ENCODE data around the gene F2RL1.
"Not testable (repeated sequence)": the region's sequence is repeated elsewhere in the genome, so short reads cannot be mapped to it uniquely, and the experiment has no call there.

F2RL1 gene

DNA sequence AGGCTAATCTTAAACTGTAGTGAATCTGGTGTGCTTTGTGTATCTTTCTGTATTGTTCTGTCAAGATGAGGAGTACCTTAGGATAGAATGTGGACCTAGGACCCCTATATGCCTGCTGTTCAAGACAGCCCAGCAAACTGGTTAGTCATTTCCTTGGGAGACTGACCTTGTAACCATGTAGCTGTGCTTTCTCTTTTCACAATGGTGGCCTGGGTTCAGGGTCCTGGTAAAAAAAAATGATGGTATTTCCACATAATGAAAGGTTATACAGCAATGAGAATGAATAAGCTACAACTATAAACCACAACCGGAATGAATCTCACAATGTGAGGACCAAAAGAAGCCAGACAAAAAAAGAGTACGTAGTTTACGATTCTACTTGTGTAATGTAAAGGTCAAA is 36.4 kb upstream of the F2RL1 start:
- in situ Hi-C loops (cut with HindIII; ENCODE audit: low sequenced_read_pairs): no loop called here
- DNase-seq (ENCODE audit: low read depth, low spot score): peak; percentile 71
- no peak overlapping the region for H3K4me3 ChIP-seq (ENCODE audit: low read depth, low read length)
- TF ChIP-seq, protein P1, sequence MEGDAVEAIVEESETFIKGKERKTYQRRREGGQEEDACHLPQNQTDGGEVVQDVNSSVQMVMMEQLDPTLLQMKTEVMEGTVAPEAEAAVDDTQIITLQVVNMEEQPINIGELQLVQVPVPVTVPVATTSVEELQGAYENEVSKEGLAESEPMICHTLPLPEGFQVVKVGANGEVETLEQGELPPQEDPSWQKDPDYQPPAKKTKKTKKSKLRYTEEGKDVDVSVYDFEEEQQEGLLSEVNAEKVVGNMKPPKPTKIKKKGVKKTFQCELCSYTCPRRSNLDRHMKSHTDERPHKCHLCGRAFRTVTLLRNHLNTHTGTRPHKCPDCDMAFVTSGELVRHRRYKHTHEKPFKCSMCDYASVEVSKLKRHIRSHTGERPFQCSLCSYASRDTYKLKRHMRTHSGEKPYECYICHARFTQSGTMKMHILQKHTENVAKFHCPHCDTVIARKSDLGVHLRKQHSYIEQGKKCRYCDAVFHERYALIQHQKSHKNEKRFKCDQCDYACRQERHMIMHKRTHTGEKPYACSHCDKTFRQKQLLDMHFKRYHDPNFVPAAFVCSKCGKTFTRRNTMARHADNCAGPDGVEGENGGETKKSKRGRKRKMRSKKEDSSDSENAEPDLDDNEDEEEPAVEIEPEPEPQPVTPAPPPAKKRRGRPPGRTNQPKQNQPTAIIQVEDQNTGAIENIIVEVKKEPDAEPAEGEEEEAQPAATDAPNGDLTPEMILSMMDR (IDR thresholded peaks at IDR 0.05; ENCODE audit: low read depth, low read length): no peak

GRCh38 chr5:76787237-76787636 is 31.6 kb upstream of the F2RL1 start:
- in situ Hi-C loops (cut with HindIII; ENCODE audit: low sequenced_read_pairs): no loop called here
- TF ChIP-seq, protein P1 (IDR thresholded peaks at IDR 0.05; ENCODE audit: low read depth, low read length): no peak
- H3K4me3 ChIP-seq (ENCODE audit: low read depth, low read length): no peak overlapping the region
- DNase-seq (ENCODE audit: low read depth, low spot score): peak; percentile 96

DNA sequence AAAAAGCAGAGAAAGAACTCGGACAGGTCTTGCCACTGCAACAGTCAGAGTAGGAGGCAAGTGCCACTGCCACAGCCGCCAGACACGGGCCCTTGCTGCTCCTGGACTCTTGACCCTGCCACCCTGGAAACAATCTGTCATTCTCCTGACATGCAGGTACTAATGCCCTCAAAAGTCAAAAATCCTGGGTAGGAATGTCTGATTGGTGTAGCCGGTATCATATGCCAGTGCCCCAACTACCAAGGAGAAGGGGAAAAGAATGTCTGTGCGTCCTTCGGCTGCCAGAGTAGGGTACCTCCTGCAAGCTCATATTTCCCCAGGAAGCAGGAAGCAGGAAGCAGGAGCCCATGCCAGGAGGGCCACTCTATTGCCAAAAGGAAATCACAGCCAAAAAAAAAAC is 30.5 kb upstream of the F2RL1 start:
- H3K4me3 ChIP-seq (ENCODE audit: low read depth, low read length): no peak overlapping the region
- TF ChIP-seq, protein P1 (IDR thresholded peaks at IDR 0.05; ENCODE audit: low read depth, low read length): no peak
- in situ Hi-C loops (cut with HindIII; ENCODE audit: low sequenced_read_pairs): no loop called here
- no peak for DNase-seq (ENCODE audit: low read depth, low spot score)

GRCh38 chr5:76789275-76789674 is 29.6 kb upstream of the F2RL1 start:
- in situ Hi-C loops (cut with HindIII; ENCODE audit: low sequenced_read_pairs); DNase-seq (ENCODE audit: low read depth, low spot score); H3K4me3 ChIP-seq (ENCODE audit: low read depth, low read length): not testable (repeated sequence)

DNA sequence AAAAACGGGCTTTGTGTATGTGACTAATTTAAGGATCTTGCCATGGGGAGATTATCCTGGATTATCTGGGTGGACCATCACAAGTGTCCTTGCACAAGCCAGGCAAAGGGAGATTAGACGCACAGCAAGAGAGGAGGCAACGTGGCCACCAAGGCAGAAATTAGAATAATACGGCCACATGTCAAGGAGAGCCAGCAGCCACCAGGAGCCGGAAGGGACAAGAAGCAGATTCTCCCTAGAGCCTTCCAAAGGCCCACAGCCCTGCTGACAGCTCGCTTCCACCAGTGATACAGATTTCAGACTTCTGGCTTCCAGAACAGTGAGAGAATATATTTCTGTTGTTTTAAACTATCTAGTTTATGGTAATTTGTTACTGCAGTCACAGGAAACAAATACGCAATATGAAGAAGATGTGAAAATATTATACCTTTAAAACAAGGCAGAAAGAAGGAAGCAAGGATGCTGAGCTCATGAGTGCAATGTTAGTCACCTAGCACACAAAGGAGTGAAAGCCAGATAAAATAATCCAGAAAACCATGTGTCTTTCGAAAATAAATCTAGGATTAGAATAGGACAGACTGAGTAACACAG is 28.7 kb upstream of the F2RL1 start:
- in situ Hi-C loops (cut with HindIII; ENCODE audit: low sequenced_read_pairs): no loop called here
- no peak overlapping the region for H3K4me3 ChIP-seq (ENCODE audit: low read depth, low read length)

DNA sequence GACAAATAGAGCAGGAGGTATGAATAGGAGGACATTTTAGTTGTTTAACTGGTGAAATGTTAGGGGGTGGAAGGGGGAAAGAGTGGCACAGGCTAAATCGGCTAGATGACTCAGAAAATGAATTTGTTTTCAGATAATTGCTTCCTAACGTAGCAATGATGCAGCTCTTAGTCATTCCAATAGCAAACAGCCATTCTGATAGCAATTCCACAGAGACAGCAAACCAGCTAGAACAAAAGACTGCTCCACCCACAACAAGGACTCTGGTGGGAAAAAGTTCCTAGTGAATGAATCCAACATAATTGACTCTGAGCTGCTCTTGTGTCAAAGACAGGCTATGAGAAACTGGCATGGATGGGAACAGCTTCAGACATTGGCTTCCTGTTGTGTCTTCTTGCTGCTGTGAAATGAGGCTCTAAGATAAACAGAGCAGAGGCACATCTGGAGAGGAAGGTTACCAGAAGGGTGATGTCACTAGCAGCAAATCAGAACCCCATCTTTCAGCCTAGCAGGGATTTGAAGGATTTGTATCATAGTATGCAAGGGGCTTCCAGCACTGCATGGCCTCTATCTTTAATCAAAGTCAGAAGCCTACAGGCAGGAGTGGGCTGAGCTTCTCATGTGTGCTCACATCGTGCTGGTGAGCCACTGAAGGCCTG is 28.1 kb upstream of the F2RL1 start:
- in situ Hi-C loops (cut with HindIII; ENCODE audit: low sequenced_read_pairs): no loop called here
- peak; percentile 99 for DNase-seq (ENCODE audit: low read depth, low spot score)
- H3K4me3 ChIP-seq (ENCODE audit: low read depth, low read length): no peak overlapping the region
- TF ChIP-seq, protein P1 (IDR thresholded peaks at IDR 0.05; ENCODE audit: low read depth, low read length): no peak

More for the DNA sequence above, 28.7 kb upstream of the F2RL1 start:
- peak; percentile 29 for DNase-seq (ENCODE audit: low read depth, low spot score)
- TF ChIP-seq, protein P1 (IDR thresholded peaks at IDR 0.05; ENCODE audit: low read depth, low read length): no peak

- no peak overlapping the region for H3K4me3 ChIP-seq (ENCODE audit: low read depth, low read length)
- peak; percentile 66 for DNase-seq (ENCODE audit: low read depth, low spot score)
- in situ Hi-C loops (cut with HindIII; ENCODE audit: low sequenced_read_pairs): no loop called here
- TF ChIP-seq, protein P1 (IDR thresholded peaks at IDR 0.05; ENCODE audit: low read depth, low read length): no peak
These were observed 27.4 kb upstream of the F2RL1 start for GRCh38 chr5:76791461-76791860.

Measured in astrocyte of the spinal cord (primary cell).